ENCODE measurements around the gene COX4I1. TPM values are rescaled to one million over a fixed set of nuclear protein-coding genes. Genes with fewer than 3 reads are reported as not detected.

The COX4I1 gene
- total RNA-seq, 4 donors from 2014 or later: 434 to 580 (median 493) TPM

DNA sequence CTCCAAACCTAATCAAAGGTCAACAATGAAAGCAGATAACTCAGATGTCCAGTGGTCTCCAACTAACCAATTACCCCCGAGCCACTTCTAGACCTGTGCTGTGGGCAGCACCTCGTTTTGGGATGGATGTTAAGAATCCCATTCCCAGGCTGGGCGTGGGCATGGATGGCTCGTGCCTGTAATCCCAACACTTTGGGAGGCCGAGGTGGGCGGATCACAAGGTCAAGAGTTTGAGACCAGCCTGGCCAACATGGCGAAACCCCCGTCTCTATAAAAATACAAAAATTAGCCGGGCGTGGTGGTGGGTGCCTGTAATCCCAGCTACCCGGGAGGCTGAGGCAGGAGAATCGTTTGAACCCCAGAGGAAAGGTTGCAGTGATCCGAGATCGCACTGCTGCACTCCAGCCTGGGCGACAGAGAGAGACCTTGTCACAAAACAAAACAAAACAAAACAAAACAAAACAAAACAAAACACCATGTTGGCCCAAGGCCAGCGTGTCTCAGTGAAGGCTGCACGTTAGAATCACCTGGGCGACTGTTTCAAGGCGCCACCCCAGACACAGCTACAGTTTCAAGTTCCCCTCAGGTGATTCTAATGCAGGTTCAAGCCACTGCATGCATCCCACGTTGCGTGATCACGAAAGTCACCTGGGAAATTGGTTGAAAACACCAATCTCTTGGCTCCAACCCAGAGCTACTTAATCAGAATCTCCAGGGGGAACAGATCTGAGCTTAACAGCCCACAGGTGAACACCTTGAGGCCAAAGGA, 21.3 kb downstream of the COX4I1 start:
- TF ChIP-seq, protein P1, sequence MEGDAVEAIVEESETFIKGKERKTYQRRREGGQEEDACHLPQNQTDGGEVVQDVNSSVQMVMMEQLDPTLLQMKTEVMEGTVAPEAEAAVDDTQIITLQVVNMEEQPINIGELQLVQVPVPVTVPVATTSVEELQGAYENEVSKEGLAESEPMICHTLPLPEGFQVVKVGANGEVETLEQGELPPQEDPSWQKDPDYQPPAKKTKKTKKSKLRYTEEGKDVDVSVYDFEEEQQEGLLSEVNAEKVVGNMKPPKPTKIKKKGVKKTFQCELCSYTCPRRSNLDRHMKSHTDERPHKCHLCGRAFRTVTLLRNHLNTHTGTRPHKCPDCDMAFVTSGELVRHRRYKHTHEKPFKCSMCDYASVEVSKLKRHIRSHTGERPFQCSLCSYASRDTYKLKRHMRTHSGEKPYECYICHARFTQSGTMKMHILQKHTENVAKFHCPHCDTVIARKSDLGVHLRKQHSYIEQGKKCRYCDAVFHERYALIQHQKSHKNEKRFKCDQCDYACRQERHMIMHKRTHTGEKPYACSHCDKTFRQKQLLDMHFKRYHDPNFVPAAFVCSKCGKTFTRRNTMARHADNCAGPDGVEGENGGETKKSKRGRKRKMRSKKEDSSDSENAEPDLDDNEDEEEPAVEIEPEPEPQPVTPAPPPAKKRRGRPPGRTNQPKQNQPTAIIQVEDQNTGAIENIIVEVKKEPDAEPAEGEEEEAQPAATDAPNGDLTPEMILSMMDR (IDR thresholded peaks at IDR 0.05; ENCODE audit: low read depth): no peak

DNA sequence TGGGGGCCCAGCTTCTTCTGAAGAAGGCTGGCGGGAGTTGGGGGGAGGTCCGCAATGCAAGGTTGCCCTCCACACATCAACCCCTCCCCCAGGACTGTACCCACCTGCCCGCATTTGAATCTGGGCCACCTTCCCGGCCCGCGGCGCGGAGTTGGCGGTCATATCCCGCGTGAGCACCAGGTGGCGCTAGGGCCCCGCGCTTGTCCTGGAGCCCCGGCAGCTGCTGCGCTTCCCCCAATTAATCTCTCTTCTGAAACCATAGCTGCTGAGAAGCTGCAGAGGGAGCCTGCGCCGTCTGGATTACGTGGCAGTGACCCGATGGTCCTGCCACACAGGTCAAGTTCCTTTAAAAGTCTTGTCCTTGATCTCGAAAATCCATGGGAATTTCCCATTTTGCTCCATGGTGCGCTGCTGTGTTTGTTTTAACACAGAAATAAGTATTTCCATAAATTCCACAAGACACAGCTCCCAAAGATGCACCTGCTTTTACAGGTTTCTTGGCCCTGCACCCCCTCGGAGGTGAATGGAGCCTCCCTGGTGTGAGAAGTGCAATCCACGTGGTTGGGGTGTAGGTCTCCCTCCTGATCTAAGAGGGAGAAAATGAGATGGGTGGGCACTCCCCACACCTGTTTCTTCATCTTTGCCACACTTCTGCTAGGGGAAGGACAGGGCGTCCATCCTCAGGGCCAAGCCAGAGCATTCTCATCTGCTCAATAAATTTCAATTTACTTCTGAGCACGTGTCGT, 22.1 kb downstream of the COX4I1 start:
- TF ChIP-seq, protein P1 (IDR thresholded peaks at IDR 0.05; ENCODE audit: low read depth): no peak

DNA sequence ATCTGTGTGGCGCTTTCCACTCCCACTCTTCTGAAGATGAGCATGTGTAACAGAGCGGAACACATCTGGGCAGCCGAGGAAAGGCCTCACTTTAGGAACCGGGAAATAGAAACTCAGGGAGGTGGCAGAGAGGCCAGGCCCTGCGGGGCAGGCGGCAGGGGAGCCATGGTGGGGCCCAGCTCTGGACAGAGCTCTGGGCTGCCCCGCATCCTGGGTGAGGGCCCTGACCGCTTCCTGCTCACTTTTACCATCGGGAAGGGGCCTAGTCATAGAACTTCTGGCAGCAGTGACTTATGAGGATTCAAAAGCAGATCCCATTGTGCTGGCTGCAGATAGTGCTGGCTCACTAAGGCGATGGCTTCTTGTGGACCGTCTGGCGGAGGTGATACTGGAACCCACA, 22.6 kb downstream of the COX4I1 start:
- TF ChIP-seq, protein P1 (IDR thresholded peaks at IDR 0.05; ENCODE audit: low read depth): no peak

DNA sequence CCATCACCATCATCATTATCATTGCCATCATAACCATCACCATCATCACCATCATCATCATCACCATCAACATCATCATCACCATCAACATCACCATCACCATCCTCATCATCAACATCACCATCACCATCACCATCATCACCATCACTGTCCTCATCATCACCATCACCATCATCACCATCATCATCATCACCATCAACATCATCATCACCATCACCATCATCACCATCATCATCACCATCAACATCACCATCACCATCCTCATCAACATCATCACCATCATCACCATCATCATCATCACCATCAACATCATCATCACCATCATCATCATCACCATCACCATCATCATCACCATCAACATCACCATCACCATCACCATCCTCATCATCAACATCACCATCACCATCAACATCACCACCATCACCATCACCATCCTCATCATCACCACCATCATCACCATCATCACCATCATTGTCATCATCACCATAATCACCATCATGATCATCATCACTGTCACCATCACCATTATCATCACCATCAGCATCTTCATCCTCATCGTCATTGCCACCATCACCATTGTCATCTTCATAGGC, 23.9 kb downstream of the COX4I1 start:
- TF ChIP-seq, protein P1 (IDR thresholded peaks at IDR 0.05; ENCODE audit: low read depth): no peak

DNA sequence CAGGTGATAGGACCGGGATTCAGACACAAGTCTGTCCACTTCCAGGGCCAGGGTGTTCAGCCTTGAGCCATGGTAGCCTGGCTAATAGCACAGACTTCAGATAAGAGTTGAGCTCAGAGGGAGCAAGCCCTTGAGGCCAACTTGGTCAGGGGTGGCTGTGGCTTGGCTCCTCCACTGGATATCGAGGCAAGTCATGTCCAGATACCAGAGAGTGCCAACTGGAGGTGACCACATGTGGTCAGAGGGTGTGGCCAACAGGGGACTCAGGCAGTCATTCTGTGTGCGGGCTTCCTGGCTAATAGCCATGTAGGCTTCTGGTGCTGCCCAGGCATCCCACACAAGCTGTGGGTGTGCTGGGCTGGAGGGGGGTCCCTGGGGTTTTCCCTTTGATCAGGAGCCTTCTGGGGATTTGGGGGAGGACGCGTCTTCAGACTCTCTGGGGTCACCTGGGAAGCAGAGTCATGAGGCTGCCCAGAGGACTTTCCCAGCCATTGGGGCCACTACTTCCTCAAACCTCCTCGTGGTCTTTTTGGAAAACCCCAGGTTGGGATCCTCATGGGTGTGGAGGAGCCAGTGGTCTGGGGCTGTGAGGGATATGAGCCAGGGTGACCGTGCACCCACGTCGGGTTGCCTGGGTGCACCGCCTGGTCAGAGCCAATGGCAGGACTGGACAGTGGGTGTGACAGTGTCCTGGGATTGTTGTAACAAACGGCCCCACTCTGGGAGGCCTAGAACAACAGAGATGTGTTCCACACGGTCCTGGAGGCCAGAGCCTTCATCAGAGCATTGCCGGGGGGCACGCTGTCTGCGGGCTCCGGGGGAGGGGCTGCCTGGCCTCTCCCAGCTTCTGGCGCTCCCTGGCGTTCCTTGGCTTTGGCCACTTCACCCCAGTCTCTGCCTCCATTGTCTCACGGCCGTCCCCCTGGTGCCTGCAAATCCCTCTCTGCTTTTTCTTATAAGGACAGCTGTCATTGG, 25.0 kb downstream of the COX4I1 start:
- TF ChIP-seq, protein P1 (IDR thresholded peaks at IDR 0.05; ENCODE audit: low read depth): no peak

DNA sequence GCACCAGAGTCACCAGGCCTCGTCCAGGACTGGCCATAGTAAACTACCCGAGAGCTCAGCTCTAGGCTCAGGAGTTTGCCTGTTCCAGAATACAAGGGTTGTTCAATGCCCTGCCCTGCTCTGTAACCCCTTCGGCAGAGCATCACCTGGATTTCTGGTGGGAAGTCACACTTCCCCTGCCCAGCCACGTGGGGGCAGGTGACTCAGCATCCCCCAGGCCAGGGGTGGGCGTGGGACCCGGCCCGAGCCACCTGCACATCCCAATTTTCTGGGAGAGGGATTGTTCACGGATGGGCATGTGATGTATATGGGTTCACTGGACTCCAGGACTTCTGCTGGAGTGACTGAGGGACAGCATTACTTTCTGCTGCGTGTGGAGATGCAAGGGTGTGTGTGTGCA, 25.8 kb downstream of the COX4I1 start:
- TF ChIP-seq, protein P1 (IDR thresholded peaks at IDR 0.05; ENCODE audit: low read depth): no peak
